ENCODE measurements around the gene HTR3E. TPM values are rescaled to one million over a fixed set of nuclear protein-coding genes. Genes with fewer than 3 reads are reported as not detected.
"Not testable (repeated sequence)": the region's sequence is repeated elsewhere in the genome, so short reads cannot be mapped to it uniquely, and the experiment has no call there.

Gene HTR3E
- total and polyA plus RNA-seq, 11 donors: not detected

DNA sequence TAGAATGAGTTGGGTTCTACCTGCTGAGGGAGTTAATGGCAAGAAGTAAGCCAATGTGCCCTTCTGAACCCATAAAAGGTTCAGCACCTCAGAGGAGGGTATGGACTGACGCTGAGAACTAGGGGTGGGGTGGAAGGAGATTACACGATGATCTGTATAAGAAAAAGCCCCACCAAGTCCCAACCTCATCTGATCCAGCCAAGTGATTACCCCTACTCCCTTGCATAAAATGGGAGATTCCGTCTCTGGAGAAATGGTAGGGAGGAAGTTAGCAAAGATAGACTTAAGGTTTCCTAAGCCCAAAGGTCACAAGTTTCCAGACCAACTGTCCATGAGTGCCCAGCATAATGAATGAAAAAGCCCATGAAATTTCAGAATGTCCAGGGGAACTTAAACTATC is 51.2 kb downstream of the HTR3E start:
- Histone ChIP-seq H3K4me1 (peaks cover 0 to 15% (median 3%) of the 10 kb centered on the region in 12 donors), H3K9me3 (no peaks in the 10 kb centered on the region), H3K27ac (no peak overlapping the region), H3K27me3 (no peaks in the 10 kb centered on the region), H3K36me3 (peaks cover 0 to 40% (median 37%) of the 10 kb centered on the region in 9 donors), H3K4me3 (no peak overlapping the region)
- no peak for DNase-seq
- 70 to 87% (median 81%) methylated on average over 3 of the region's 3 CpGs for WGBS, 4 donors
- ATAC-seq: no peak
- intact Hi-C loops (cut with DNase I): loop anchor here in 4 of 10 donors (5.0 to 10.0 kb wide), 4 partner anchors 89 to 367 kb away; partner anchors contain the start of genes ALG3 (in 2 of the 4) and EEF1AKMT4 (in 2 of the 4)
- TF ChIP-seq POLR2A (IDR thresholded peaks at IDR 0.05): no peak
- TF ChIP-seq, protein P1, sequence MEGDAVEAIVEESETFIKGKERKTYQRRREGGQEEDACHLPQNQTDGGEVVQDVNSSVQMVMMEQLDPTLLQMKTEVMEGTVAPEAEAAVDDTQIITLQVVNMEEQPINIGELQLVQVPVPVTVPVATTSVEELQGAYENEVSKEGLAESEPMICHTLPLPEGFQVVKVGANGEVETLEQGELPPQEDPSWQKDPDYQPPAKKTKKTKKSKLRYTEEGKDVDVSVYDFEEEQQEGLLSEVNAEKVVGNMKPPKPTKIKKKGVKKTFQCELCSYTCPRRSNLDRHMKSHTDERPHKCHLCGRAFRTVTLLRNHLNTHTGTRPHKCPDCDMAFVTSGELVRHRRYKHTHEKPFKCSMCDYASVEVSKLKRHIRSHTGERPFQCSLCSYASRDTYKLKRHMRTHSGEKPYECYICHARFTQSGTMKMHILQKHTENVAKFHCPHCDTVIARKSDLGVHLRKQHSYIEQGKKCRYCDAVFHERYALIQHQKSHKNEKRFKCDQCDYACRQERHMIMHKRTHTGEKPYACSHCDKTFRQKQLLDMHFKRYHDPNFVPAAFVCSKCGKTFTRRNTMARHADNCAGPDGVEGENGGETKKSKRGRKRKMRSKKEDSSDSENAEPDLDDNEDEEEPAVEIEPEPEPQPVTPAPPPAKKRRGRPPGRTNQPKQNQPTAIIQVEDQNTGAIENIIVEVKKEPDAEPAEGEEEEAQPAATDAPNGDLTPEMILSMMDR (IDR thresholded peaks at IDR 0.05): no peak

DNA sequence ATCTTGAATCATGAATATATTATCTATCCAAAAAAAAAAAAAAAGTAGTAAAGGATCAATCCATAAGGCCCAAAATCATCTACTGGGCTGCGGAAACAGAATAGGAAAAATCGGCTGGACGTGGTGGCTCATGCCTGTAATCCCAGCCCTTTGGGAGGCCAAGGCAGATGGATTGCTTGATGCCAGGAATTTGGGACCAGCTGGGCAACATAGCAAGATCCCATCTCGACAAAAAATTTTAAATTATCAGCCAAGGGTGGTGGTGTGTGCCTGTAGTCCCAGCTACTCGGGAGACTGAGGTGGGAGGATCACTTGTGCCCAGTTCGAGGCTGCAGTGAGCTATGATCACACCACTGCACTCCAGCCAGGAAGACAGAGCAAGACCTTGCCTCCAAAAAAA is 52.3 kb downstream of the HTR3E start:
- Histone ChIP-seq H3K4me3 (no peak overlapping the region), H3K27me3 (no peaks in the 10 kb centered on the region), H3K9me3 (no peaks in the 10 kb centered on the region), H3K27ac (no peak overlapping the region), H3K36me3 (peaks cover 0 to 29% (median 26%) of the 10 kb centered on the region in 9 donors), H3K4me1 (peaks cover 0 to 20% (median 8%) of the 10 kb centered on the region in 12 donors)
- WGBS, 4 donors: 88 to 96% (median 94%) methylated on average over 6 of the region's 6 CpGs
- no peak for TF ChIP-seq POLR2A (IDR thresholded peaks at IDR 0.05)
- TF ChIP-seq, protein P1 (IDR thresholded peaks at IDR 0.05): no peak
- DNase-seq: no peak
- intact Hi-C loops (cut with DNase I): loop anchor here in 4 of 10 donors (5.0 to 10.0 kb wide), 4 partner anchors 88 to 366 kb away; partner anchors contain the start of genes ALG3 (in 2 of the 4) and EEF1AKMT4 (in 2 of the 4)
- ATAC-seq: no peak

DNA sequence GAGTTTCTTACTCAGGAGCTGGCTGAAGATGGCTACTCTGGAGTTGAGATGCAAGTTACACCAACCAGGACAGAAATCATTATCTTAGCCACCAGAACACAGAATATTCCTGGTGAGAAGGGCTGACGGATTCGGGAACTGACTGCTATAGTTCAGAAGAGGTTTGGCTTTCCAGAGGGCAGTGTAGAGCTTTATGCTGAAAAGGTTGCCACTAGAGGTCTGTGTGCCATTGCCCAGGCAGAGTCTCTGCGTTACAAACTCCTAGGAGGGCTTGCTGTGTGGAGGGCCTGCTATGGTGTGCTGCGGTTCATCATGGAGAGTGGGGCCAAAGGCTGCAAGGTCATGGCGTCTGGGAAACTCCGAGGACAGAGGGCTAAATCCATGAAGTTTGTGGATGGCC is 52.9 kb downstream of the HTR3E start:
- peaks cover 0 to 23% (median 20%) of the 10 kb centered on the region in 9 donors for H3K36me3 ChIP-seq
- TF ChIP-seq, protein P1 (IDR thresholded peaks at IDR 0.05): peak in 4 of 12 donors; percentile 5 to 42 (median 24)
- H3K9me3 ChIP-seq, DNase-seq, H3K27ac ChIP-seq, H3K4me3 ChIP-seq, H3K27me3 ChIP-seq: not testable (repeated sequence)
- ATAC-seq: peak in 2 of 4 donors; percentile 59 to 63
- peaks cover 0 to 23% (median 9%) of the 10 kb centered on the region in 12 donors for H3K4me1 ChIP-seq
- intact Hi-C loops (cut with DNase I): loop anchor here in 6 of 10 donors (5.0 to 10.0 kb wide), 5 partner anchors 38 to 365 kb away; partner anchors contain the start of genes ALG3 (in 3 of the 6), EEF1AKMT4 (in 3 of the 6) and ABCF3 (in 1 of the 6)
- WGBS, 4 donors: 55 to 72% (median 66%) methylated on average over 6 of the region's 6 CpGs

DNA sequence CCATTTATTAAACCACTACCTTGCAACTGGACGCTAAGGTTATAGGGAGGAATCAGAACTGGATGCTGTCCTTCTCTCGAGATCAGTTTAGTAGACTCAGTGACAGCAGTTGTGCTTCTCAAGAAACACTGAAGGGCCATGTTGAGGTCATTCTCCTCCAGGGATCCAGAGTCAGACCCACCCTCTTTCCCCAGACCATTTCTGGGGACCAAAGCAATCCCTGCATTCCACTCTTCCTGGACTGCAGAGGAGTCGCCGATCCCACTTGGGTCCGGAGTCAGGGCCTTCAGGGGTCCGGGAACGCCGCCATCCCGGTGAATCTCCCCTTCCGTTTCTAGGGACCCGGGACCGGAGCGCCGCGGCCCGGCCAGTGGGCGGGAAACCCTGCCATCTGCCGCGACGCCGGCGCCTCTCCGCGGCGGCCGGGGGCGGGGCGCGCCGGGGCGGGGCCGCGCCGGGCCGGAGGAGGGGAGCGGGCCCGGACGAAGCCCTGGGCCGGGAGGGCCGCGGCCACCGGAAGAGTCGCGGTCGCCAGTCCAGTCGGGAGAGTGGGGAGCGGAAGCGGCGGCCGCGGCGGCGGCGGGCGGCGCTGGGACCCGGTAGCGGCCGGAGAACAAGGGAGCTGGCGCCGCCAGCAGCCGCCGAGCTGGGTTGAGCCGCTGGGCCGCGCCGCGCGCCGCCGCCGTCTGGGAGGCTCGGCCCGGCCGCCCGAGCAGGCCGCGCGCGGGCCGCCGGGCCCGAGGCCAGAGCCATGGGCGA is 58.2 kb downstream of the HTR3E start, which contains the start of gene DVL3:
Gene DVL3, plus strand, starts transcription at position 493 of the 759 bp plus-strand sequence. Its CDS starts 259 bp downstream, at position 752.
- H3K9me3 ChIP-seq: no peaks in the 10 kb centered on the region
- peak; percentile 73 to 87 (median 82) for DNase-seq
- H3K4me1 ChIP-seq: peaks cover 2 to 55% (median 37%) of the 10 kb centered on the region in 12 donors
- WGBS, 4 donors: 1 to 2% (median 1%) methylated on average over 15 to 84 of the region's 84 CpGs
- peak; percentile 53 to 92 (median 82) for ATAC-seq
- no peaks in the 10 kb centered on the region for H3K27me3 ChIP-seq
- peak within 1 kb of the TSS; percentile 63 to 99 (median 90) for H3K4me3 ChIP-seq
- H3K27ac ChIP-seq: peak within 1 kb of the TSS; percentile 73 to 98 (median 94)
- no peaks in the 10 kb centered on the region for H3K36me3 ChIP-seq
- intact Hi-C loops (cut with DNase I): loop anchor here in 5 of 10 donors (1.0 to 10.0 kb wide), 6 partner anchors 19 to 92 kb away; partner anchors contain the start of genes ALG3 (in 2 of the 5), AP2M1 (in 2 of the 5), EEF1AKMT4 (in 2 of the 5) and EIF2B5 (in 2 of the 5)
- TF ChIP-seq, protein P1 (IDR thresholded peaks at IDR 0.05): no peak
- TF ChIP-seq POLR2A (IDR thresholded peaks at IDR 0.05): peak in 1 of 2 donors; percentile 49
